ENCODE data around the gene TAF1D. TPM values are rescaled to one million over a fixed set of nuclear protein-coding genes. Genes with fewer than 3 reads are reported as not detected.

Gene TAF1D
- total RNA-seq, 1 experiment from 2014 or later: 158 TPM

GRCh38 chr11:93715797-93716396 lies 25.4 kb downstream of the TAF1D start:
- no peaks in the 10 kb centered on the region for H4K20me1 ChIP-seq (ENCODE audit: insufficient read depth)
- H3K4me2 ChIP-seq: no peak overlapping the region
- CTCF ChIA-PET: no interaction called here
- H3K9me2 ChIP-seq (ENCODE audit: insufficient read depth): no peaks in the 10 kb centered on the region
- no peak for DNase-seq
- no peaks in the 10 kb centered on the region for H3K79me2 ChIP-seq (ENCODE audit: low read depth)
- intact Hi-C loops (cut with micrococcal nuclease; ENCODE audit: unreplicated experiment): no loop called here
- H3K27me3 ChIP-seq (ENCODE audit: insufficient read depth, low read depth): no peaks in the 10 kb centered on the region
- peaks cover 18% of the 10 kb centered on the region; the same call in 1 of the 2 replicates for H3K36me3 ChIP-seq (ENCODE audit: low read depth)
- TF ChIP-seq EZH2 (IDR thresholded peaks at IDR 0.05; ENCODE audit: low read depth) (no peak), CTCF (conservative IDR thresholded peaks at IDR 0.05) (no peak)
- no peaks in the 10 kb centered on the region; the same call in 1 of the 2 replicates for H3F3A ChIP-seq (ENCODE audit: insufficient read depth, low read depth)
- no peak overlapping the region for H2AFZ ChIP-seq
- POLR2A ChIA-PET (ENCODE audit: unreplicated experiment): no interaction called here
- no peaks in the 10 kb centered on the region for H3K9me3 ChIP-seq (ENCODE audit: insufficient read depth, low read depth)
- no TSS peak for BruUV-seq (replicated peaks)
- no peaks in the 10 kb centered on the region for H3K4me1 ChIP-seq (replicated peaks; ENCODE audit: insufficient read depth)
- no peak overlapping the region for H3K4me3 ChIP-seq
- no peak overlapping the region for H3K27ac ChIP-seq

GRCh38 chr11:93712678-93713077 lies 28.6 kb downstream of the TAF1D start:
- H3K27me3 ChIP-seq (ENCODE audit: insufficient read depth, low read depth): no peaks in the 10 kb centered on the region
- no peak overlapping the region for H2AFZ ChIP-seq
- BruUV-seq (replicated peaks): no TSS peak
- H3K4me2 ChIP-seq: no peak overlapping the region
- peaks cover 4% of the 10 kb centered on the region; the same call in 1 of the 2 replicates for H3F3A ChIP-seq (ENCODE audit: insufficient read depth, low read depth)
- POLR2A ChIA-PET (ENCODE audit: unreplicated experiment): no interaction called here
- H3K9me3 ChIP-seq (ENCODE audit: insufficient read depth, low read depth): peaks cover 6% of the 10 kb centered on the region
- TF ChIP-seq EZH2 (IDR thresholded peaks at IDR 0.05; ENCODE audit: low read depth) (no peak), CTCF (conservative IDR thresholded peaks at IDR 0.05) (no peak)
- H4K20me1 ChIP-seq (ENCODE audit: insufficient read depth): no peaks in the 10 kb centered on the region
- H3K79me2 ChIP-seq (ENCODE audit: low read depth): no peaks in the 10 kb centered on the region
- H3K4me1 ChIP-seq (replicated peaks; ENCODE audit: insufficient read depth): no peaks in the 10 kb centered on the region
- intact Hi-C loops (cut with micrococcal nuclease; ENCODE audit: unreplicated experiment): no loop called here
- no peak overlapping the region for H3K27ac ChIP-seq
- DNase-seq: no peak
- CTCF ChIA-PET: no interaction called here
- peaks cover 37% of the 10 kb centered on the region for H3K36me3 ChIP-seq (ENCODE audit: low read depth)
- H3K9me2 ChIP-seq (ENCODE audit: insufficient read depth): no peaks in the 10 kb centered on the region
- H3K4me3 ChIP-seq: no peak overlapping the region

- intact Hi-C loops (cut with micrococcal nuclease; ENCODE audit: unreplicated experiment): no loop called here
- no peak for DNase-seq
- BruUV-seq (replicated peaks): no TSS peak
- no peaks in the 10 kb centered on the region for H3K9me2 ChIP-seq (ENCODE audit: insufficient read depth)
- H3K27ac ChIP-seq: no peak overlapping the region
- peaks cover 41% of the 10 kb centered on the region for H3K36me3 ChIP-seq (ENCODE audit: low read depth)
- H4K20me1 ChIP-seq (ENCODE audit: insufficient read depth): no peaks in the 10 kb centered on the region; the same call in 1 of the 2 replicates
- TF ChIP-seq CTCF (conservative IDR thresholded peaks at IDR 0.05) (no peak), EZH2 (IDR thresholded peaks at IDR 0.05; ENCODE audit: low read depth) (no peak)
- no peak overlapping the region for H3K4me2 ChIP-seq
- peaks cover 4% of the 10 kb centered on the region; the same call in 1 of the 2 replicates for H3F3A ChIP-seq (ENCODE audit: insufficient read depth, low read depth)
- CTCF ChIA-PET: no interaction called here
- H3K4me1 ChIP-seq (replicated peaks; ENCODE audit: insufficient read depth): no peaks in the 10 kb centered on the region
- no peak overlapping the region for H3K4me3 ChIP-seq
- no peaks in the 10 kb centered on the region for H3K27me3 ChIP-seq (ENCODE audit: insufficient read depth, low read depth)
- H2AFZ ChIP-seq: no peak overlapping the region
- POLR2A ChIA-PET (ENCODE audit: unreplicated experiment): no interaction called here
- H3K9me3 ChIP-seq (ENCODE audit: insufficient read depth, low read depth): peaks cover 6% of the 10 kb centered on the region
- H3K79me2 ChIP-seq (ENCODE audit: low read depth): no peaks in the 10 kb centered on the region
Observed at GRCh38 chr11:93710239-93710638, 31.1 kb downstream of the TAF1D start.

Measured in PC-9 (cell line).